OCI-LY7 (cell line): ENCODE results near the gene LSR.
"Not testable (repeated sequence)": the region's sequence is repeated elsewhere in the genome, so short reads cannot be mapped to it uniquely, and the experiment has no call there.

Source experiments
- EZH2phosphoT487 ChIP-seq: fragments of 200-600 bp; sonication (generic); IDR thresholded peaks from 2 replicates; pipeline ENCODE4 v1.6.1; 2018; ENCODE audit warnings: low read depth, borderline replicate concordance, mild to moderate bottlenecking, mixed run types, antibody characterized with exemption, low read length, moderate library complexity, mixed read lengths
- TF ChIP-seq, protein P1 (sequence below): fragments of 200-600 bp; sonication (generic); conservative IDR thresholded peaks from 2 replicates; pipeline ENCODE4 v1.5.1; 2014; ENCODE audit warnings: mild to moderate bottlenecking, antibody characterized with exemption, low read length, moderate library complexity, mixed read lengths

DNA sequence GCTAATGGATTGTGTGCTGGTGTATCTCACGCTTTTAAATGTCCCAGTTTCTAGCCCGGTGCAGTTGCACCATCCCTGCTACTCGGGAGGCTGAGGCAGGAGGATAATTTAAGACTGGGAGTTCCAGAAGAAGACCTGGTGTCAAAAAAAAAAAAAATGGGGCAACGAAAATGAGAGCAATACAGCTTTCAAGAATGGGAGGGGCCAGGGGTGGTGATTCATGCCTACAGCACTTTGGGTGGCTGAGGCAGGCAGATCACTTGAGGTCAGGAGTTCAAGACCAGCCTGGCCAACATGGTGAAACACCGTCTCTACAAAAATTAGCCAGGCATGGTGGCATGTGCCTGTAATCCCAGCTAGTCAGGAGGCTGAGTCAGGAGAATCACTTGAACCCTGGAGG is 37.3 kb downstream of the LSR start:
- TF ChIP-seq, protein P1, sequence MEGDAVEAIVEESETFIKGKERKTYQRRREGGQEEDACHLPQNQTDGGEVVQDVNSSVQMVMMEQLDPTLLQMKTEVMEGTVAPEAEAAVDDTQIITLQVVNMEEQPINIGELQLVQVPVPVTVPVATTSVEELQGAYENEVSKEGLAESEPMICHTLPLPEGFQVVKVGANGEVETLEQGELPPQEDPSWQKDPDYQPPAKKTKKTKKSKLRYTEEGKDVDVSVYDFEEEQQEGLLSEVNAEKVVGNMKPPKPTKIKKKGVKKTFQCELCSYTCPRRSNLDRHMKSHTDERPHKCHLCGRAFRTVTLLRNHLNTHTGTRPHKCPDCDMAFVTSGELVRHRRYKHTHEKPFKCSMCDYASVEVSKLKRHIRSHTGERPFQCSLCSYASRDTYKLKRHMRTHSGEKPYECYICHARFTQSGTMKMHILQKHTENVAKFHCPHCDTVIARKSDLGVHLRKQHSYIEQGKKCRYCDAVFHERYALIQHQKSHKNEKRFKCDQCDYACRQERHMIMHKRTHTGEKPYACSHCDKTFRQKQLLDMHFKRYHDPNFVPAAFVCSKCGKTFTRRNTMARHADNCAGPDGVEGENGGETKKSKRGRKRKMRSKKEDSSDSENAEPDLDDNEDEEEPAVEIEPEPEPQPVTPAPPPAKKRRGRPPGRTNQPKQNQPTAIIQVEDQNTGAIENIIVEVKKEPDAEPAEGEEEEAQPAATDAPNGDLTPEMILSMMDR = not testable (repeated sequence)
- TF ChIP-seq EZH2phosphoT487 = not testable (repeated sequence)
